HepG2 (cell line): Measurements from ENCODE around the gene RAB5A. TPM values are rescaled to one million over a fixed set of nuclear protein-coding genes. Genes with fewer than 3 reads are reported as not detected.

Experiments used
- ATAC-seq: fragments of 200-7000 bp; cut with Tn5 transposase; 3 replicates; pipeline ENCODE4 v1.9.1; 2020; ENCODE audit warnings: mild to moderate bottlenecking, moderate library complexity
- BruUV-seq: library from RNA; stranded (reverse); fragments of 400-500 nt; replicated peaks from 2 replicates; lab custom pipeline; 2021; lab: Mats Ljungman, UMichigan
- CTCF ChIA-PET: fragments of 300-600 bp; formaldehyde crosslinking; extraction: SDS; loops from one replicate; lab custom pipeline; 2021; ENCODE audit warnings: low total read pairs, inconsistent platforms, low intra/inter-chr PET ratio; lab: Yijun Ruan, JAX
- POLR2A ChIA-PET: fragments of 350-600 bp; sonication (Branson Sonifier 250); formaldehyde crosslinking; loops from one replicate; lab custom pipeline; 2020; ENCODE audit warnings: antibody characterized with exemption, inconsistent platforms; lab: Yijun Ruan, JAX
- DNase-seq: peaks from one replicate; pipeline ENCODE4 v3.0.0-alpha.2; 2015; ENCODE audit warnings: low spot score
- FAIRE-seq: peaks from 3 replicates; lab custom pipeline; 2011; peaks lifted over from hg19 to GRCh38; lab: Jason Lieb, UNC
- H2AFZ ChIP-seq: one replicate; pipeline ENCODE4 v1.6.1; 2011; ENCODE audit warnings: low read length, inconsistent platforms
- H3K27ac ChIP-seq: fragments of 300-600 bp; 3 replicates; pipeline ENCODE4 v1.8.0; 2011; ENCODE audit warnings: mixed run types, mild to moderate bottlenecking, mixed read lengths, low read length, inconsistent platforms; ENCODE audit not compliant: insufficient read depth; ENCODE audit errors: extremely low read length
- H3K27me3 ChIP-seq, 2 experiments: fragments of 200-600 bp in 1 of 2; 2 replicates in 1 of 2; 3 replicates in 1 of 2; pipeline versions ENCODE4 v1.6.0 to v1.8.0; 2011; ENCODE audit warnings: low read length in 2 of 2, mild to moderate bottlenecking in 2 of 2, moderate library complexity in 2 of 2, inconsistent platforms in 1 of 2; ENCODE audit not compliant: insufficient read depth in 2 of 2, control insufficient read depth in 1 of 2
- H3K36me3 ChIP-seq, 2 experiments: fragments of 200-600 bp in 1 of 2; replicated peaks in 1 of 2; 2 replicates in 1 of 2; 3 replicates in 1 of 2; pipeline versions ENCODE4 v1.5.1 to v1.8.0; 2011; ENCODE audit warnings: low read length in 2 of 2, inconsistent platforms in 1 of 2; ENCODE audit not compliant: insufficient read depth in 2 of 2, control insufficient read depth in 1 of 2
- H3K4me1 ChIP-seq: 2 replicates; pipeline ENCODE4 v1.5.1; 2012; ENCODE audit warnings: low read length, inconsistent platforms; ENCODE audit not compliant: insufficient read depth
- H3K4me2 ChIP-seq: 2 replicates; pipeline ENCODE4 v1.6.0; 2011; ENCODE audit warnings: low read depth, low read length, inconsistent platforms
- H3K4me3 ChIP-seq, 3 experiments: fragments of 200-600 bp in 1 of 3; sonication (generic), shearing (Covaris generic) in 1 of 3; replicated peaks in 1 of 3; 2 replicates each; pipeline ENCODE4 v1.5.1; 2011 to 2016; ENCODE audit warnings: low read length in 3 of 3, inconsistent platforms in 2 of 3, low read depth in 2 of 3, mild to moderate bottlenecking in 2 of 3, control low read depth in 1 of 3, mixed read lengths in 1 of 3; ENCODE audit not compliant: insufficient read depth in 1 of 3
- H3K79me2 ChIP-seq: one replicate; pipeline ENCODE4 v1.6.1; 2011; ENCODE audit warnings: low read length, inconsistent platforms; ENCODE audit not compliant: insufficient read depth
- H3K9ac ChIP-seq: 2 replicates; pipeline ENCODE4 v1.6.0; 2011; ENCODE audit warnings: mild to moderate bottlenecking, low read depth, low read length, inconsistent platforms; ENCODE audit not compliant: insufficient read depth
- H3K9me3 ChIP-seq: 2 replicates; pipeline ENCODE4 v1.5.1; 2012; ENCODE audit warnings: mild to moderate bottlenecking, low read length
- H4K20me1 ChIP-seq: 2 replicates; pipeline ENCODE4 v1.6.0; 2011; ENCODE audit warnings: inconsistent platforms, mild to moderate bottlenecking, low read length, moderate library complexity; ENCODE audit not compliant: insufficient read depth
- AHDC1 ChIP-seq: sonication (generic); formaldehyde crosslinking; IDR thresholded peaks from 2 replicates; pipeline ENCODE4 v1.5.1; 2020; ENCODE audit warnings: mild to moderate bottlenecking, missing genetic modification reagents, borderline replicate concordance
- KAT2B ChIP-seq: fragments of 150-350 bp; IDR thresholded peaks from 2 replicates; pipeline ENCODE4 v1.6.1; 2014; ENCODE audit warnings: low read depth, low read length, borderline replicate concordance
- MED8 ChIP-seq: sonication (generic); formaldehyde crosslinking; IDR thresholded peaks from 2 replicates; pipeline ENCODE4 v1.8.1; 2023; ENCODE audit warnings: mild to moderate bottlenecking, missing genetic modification reagents; ENCODE audit not compliant: insufficient replicate concordance
- MEIS1 ChIP-seq: sonication (generic); formaldehyde crosslinking; IDR thresholded peaks from 2 replicates; pipeline ENCODE4 v1.9.0; 2021; ENCODE audit warnings: mild to moderate bottlenecking, missing genetic modification reagents, moderate library complexity, borderline replicate concordance
- SOX13 ChIP-seq, 3 experiments: fragments of 450-650 bp in 1 of 3; sonication (generic) in 1 of 3; formaldehyde crosslinking in 1 of 3; IDR thresholded peaks in 2 of 3; conservative IDR thresholded peaks in 1 of 3; 2 replicates each; pipeline versions ENCODE4 v1.5.0 to v1.6.1; 2016 to 2020; ENCODE audit warnings: antibody characterized with exemption in 1 of 3, mild to moderate bottlenecking in 1 of 3, missing compliant biosample characterization in 1 of 3, missing genetic modification reagents in 1 of 3, moderate library complexity in 1 of 3
- SOX5 ChIP-seq: IDR thresholded peaks from 2 replicates; pipeline ENCODE4 v1.6.1; 2016; ENCODE audit warnings: borderline replicate concordance
- WGBS: methylation state at CpG from one replicate; pipeline ENCODE4 v1.1.6; 2017; ENCODE audit warnings: low lambda C conversion rate; 5-methylcytosine and 5-hydroxymethylcytosine counted together
- in situ Hi-C: cut with HindIII; loops from 2 replicates; pipeline ENCODE4 v1.10.0; 2017; ENCODE audit warnings: low pct_unique_long_range_greater_than_20kb; ENCODE audit not compliant: extremely low pct_ligation_motif_present
- intact Hi-C: fragments of 100-400 bp; cut with micrococcal nuclease; formaldehyde crosslinking; loops from one replicate; pipeline ENCODE4 v1.10.0; 2022; ENCODE audit not compliant: unreplicated experiment
- polyA plus RNA-seq, 8 experiments: library from polyadenylated mRNA; depleted of rRNA in 3 of 8; stranded (reverse) in 7 of 8; unstranded in 1 of 8; fragments of >200 nt; fragmentation: Illumina TruSeq in 4 of 8; extraction: Trizol in 4 of 8; gene quantifications; 2 replicates each; pipeline versions ENCODE4 v1.2.1 to v1.2.3, GENCODE V29; 2011 to 2016; ENCODE audit warnings: low read depth in 4 of 8, missing spikeins in 1 of 8, mixed read lengths in 1 of 8; ENCODE audit not compliant: insufficient read depth in 1 of 8
- total RNA-seq, 5 experiments: library from RNA; depleted of rRNA; stranded (reverse); fragments of >200 nt; fragmentation: Illumina TruSeq; extraction: Trizol; gene quantifications; 2 replicates each; pipeline ENCODE4 v1.2.3, GENCODE V29; 2016; ENCODE audit warnings: low read depth in 1 of 5

Gene RAB5A
- total and polyA plus RNA-seq, 2 of the 13 experiments (the other 11 are each of a cell fraction or from before 2014, with no cell fraction given): 16.0 to 27.1 TPM

DNA sequence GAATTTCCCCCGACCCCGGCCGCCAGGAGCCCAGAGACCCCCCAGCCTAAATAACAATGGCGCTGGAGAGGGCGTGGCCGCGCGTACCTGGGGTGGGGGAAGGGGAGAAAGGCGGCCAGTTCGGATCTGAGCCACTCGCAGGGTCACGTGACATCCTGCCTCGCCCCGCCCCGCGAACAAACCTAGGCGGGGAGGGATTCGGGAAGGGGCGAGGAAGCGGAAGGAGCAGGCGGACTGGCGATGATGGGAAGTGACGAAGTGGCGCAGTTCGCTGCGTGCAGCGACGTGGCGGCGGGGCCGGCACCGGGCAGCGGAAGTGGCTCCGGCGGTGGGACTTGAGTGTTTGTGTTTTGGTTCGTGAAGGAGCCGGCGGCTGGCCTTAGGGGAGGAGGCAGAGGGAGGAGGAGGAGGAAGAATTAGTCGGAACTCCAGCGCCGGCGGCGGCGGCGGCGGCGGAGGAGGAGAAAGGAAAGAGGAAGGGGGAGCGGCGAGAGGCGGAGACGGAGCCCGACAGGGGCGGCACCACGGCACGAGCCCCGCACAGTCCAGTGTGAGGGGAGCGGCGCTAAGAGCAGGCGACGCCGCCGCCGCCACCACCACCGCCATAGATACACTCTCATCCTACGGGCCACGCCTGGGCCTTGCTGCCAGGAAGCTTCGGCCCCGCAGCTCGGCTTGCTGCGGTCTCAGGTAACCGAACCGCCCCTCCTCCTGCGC, at the start of gene RAB5A (continued):
- TF ChIP-seq AHDC1 (CRISPR knock-in tag) (no peak), MEIS1 (no peak), KAT2B (no peak)
- TF ChIP-seq, all 625 proteins: peak for 227

DNA sequence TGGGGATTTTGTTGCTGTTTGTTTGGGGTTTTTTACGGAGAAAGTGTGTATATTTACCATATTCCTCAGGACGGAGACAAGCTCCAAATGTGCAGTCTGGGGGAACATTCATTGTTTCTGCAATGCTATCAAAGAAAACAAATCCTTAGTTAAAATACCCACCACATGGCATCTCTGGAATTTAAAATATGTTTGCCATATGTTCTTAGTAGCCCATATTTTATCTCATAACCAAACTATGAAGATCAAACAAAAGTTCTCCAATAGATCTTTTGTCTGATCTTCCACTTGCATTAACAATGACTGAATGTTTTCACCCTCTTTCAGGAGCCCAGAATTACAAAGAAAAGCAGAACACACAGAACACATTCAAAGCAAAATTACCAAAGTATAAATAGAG, 48.2 kb upstream of the RAB5A start:
- intact Hi-C loops: no loop called here
- 0% methylated on average over 2 of the region's 2 CpGs for WGBS
- TF ChIP-seq SOX5 (peak; percentile 25; the same call in 1 of the 2 replicates), SOX13 (IDR thresholded peaks at IDR 0.05) (no peak), SOX13 (CRISPR knock-in tag; conservative IDR thresholded peaks at IDR 0.05 in 1 of 2, IDR thresholded peaks at IDR 0.05 in 1 of 2) (peak in 1 of 2 experiments; percentile 71; a peak in 2 of 4 replicates), MED8 (CRISPR knock-in tag) (no peak)
- Histone ChIP-seq H3K9me3 (no peaks in the 10 kb centered on the region), H4K20me1 (no peaks in the 10 kb centered on the region), H3K79me2 (no peaks in the 10 kb centered on the region), H3K36me3 (no peaks in the 10 kb centered on the region), H2AFZ (no peak overlapping the region), H3K9ac (no peak overlapping the region), H3K4me2 (0 out of 2 replicates have a peak overlapping the region, but pooled peaks have one; percentile 5), H3K4me1 (peaks cover 25% of the 10 kb centered on the region), H3K27me3 (no peaks in the 10 kb centered on the region), H3K27ac (no peak overlapping the region), H3K4me3 (no peak overlapping the region; a peak in 1 of 6 replicates)
- FAIRE-seq (no peak), DNase-seq (peak; percentile 73), ATAC-seq (no peak; the same call in 2 of the 3 replicates)
- ChIA-PET POLR2A (no interaction called here), CTCF (no interaction called here)
- in situ Hi-C loops: no loop called here
- BruUV-seq: no TSS peak
